Peyer's patch (tissue), 4 donors: ENCODE data around the gene AP2S1. TPM values are rescaled to one million over a fixed set of nuclear protein-coding genes. Genes with fewer than 3 reads are reported as not detected.
"Not testable (repeated sequence)": the region's sequence is repeated elsewhere in the genome, so short reads cannot be mapped to it uniquely, and the experiment has no call there.

Source experiments
- DNase-seq, 3 donors: peaks; one replicate each; pipeline ENCODE4 v3.0.0-alpha.2; 2017 to 2019
- H3K27ac ChIP-seq, 4 donors: fragments of 200-600 bp; sonication (generic); one replicate each; pipeline ENCODE4 v1.5.1; 2016 to 2019
- H3K27me3 ChIP-seq, 2 donors: fragments of 200-600 bp; sonication (generic); one replicate each; pipeline ENCODE4 v1.5.1; 2019
- H3K36me3 ChIP-seq, 3 donors: fragments of 200-600 bp; sonication (generic); one replicate each; pipeline ENCODE4 v1.5.1; 2016 to 2019
- H3K4me1 ChIP-seq, 4 donors: fragments of 200-600 bp; sonication (generic); one replicate each; pipeline ENCODE4 v1.5.1; 2016 to 2019
- H3K4me3 ChIP-seq, 4 donors: fragments of 200-600 bp; sonication (generic); 1 replicate in 3 of 4; 2 replicates in 1 of 4; pipeline ENCODE4 v1.5.1; 2016 to 2019; ENCODE audit warnings: mild to moderate bottlenecking in 1 of 4
- H3K9me3 ChIP-seq, 4 donors: fragments of 200-600 bp; sonication (generic); one replicate each; pipeline ENCODE4 v1.5.1; 2016 to 2019; ENCODE audit warnings: mild to moderate bottlenecking in 1 of 4
- POLR2A ChIP-seq, 2 donors: fragments of 450-650 bp; IDR thresholded peaks; one replicate each; pipeline ENCODE4 v1.5.1; 2017; ENCODE audit warnings: antibody characterized with exemption in 2 of 2, mild to moderate bottlenecking in 2 of 2, moderate library complexity in 2 of 2
- total RNA-seq, 4 donors: library from RNA; depleted of rRNA; stranded (reverse); fragments of >200 nt; gene quantifications; one replicate each; pipeline ENCODE4 v1.1.0, GENCODE V29; 2016
- TF ChIP-seq, protein P1 (sequence below), 6 experiments: fragments of 450-650 bp in 4 of 6; fragments of 200-600 bp in 2 of 6; sonication (generic) in 1 of 6; IDR thresholded peaks; one replicate each; pipeline ENCODE4 v1.5.1; 2017 to 2019; ENCODE audit warnings: antibody characterized with exemption in 6 of 6, mild to moderate bottlenecking in 3 of 6, moderate library complexity in 1 of 6

The AP2S1 gene
- total RNA-seq, 4 donors from 2014 or later, result 56.9 to 83.6 (median 64.5) TPM

DNA sequence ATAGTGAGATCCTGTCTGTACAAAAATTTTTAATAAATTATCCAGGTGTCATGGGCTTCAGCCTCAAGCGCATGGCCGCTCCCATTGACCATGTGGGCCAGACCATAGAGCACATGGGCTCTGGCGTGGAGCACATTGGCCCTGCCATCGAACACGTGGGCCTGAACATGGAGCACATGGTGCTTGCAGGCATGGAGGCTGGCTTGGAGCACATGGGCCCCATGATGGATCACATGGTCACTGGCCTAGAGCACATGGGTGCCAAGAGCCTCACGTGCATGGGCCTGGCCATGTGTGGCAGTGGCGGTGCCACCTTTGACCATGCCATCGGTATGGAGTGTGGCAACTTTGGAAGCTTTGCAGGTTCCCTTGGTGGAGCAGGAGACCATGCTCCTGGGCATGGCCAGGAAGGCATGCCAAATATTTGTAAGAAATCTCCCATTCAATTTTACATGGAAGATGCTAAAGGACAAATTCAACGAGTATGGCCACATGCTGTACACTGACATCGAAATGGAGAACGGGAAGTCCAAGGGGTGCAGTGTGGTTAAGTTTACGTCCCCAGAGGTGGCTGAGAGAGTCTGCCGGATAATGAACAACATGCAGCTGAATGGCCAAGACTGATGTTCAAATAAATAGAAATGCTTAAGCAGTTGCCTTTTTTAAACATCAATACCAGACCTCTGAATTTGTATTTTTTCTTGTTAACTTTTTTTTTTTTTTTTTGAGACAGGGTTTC, 40.9 kb downstream of the AP2S1 start:
- Histone ChIP-seq H3K27ac (no peak overlapping the region), H3K27me3 (no peaks in the 10 kb centered on the region), H3K36me3 (no peaks in the 10 kb centered on the region), H3K4me1 (no peaks in the 10 kb centered on the region), H3K4me3 (no peak overlapping the region), H3K9me3 (no peaks in the 10 kb centered on the region)
- DNase-seq, result peak in 1 of 3 donors; percentile 26
- TF ChIP-seq, protein P1, sequence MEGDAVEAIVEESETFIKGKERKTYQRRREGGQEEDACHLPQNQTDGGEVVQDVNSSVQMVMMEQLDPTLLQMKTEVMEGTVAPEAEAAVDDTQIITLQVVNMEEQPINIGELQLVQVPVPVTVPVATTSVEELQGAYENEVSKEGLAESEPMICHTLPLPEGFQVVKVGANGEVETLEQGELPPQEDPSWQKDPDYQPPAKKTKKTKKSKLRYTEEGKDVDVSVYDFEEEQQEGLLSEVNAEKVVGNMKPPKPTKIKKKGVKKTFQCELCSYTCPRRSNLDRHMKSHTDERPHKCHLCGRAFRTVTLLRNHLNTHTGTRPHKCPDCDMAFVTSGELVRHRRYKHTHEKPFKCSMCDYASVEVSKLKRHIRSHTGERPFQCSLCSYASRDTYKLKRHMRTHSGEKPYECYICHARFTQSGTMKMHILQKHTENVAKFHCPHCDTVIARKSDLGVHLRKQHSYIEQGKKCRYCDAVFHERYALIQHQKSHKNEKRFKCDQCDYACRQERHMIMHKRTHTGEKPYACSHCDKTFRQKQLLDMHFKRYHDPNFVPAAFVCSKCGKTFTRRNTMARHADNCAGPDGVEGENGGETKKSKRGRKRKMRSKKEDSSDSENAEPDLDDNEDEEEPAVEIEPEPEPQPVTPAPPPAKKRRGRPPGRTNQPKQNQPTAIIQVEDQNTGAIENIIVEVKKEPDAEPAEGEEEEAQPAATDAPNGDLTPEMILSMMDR (IDR thresholded peaks at IDR 0.05), result no peak
- TF ChIP-seq POLR2A (IDR thresholded peaks at IDR 0.05), result no peak

DNA sequence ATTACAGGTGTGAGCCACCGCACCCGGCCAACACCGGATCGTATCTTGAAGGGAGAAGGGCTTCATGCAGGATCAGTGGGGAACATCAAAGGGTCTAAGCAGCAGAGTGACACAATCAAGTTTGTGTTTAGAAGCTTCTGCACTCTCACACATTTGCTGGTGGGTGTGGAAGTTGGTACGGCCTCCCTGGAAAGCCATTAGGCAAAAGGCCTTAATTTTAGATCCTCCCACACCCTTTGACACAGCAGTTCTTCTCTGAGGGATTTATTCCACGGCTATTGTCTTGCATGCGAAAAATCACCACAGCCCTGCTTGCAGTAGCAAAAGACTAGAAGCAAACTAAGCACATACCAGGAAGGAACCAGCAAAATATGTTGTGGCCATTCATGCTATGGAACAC, 44.0 kb downstream of the AP2S1 start:
- H3K27me3 ChIP-seq, result no peaks in the 10 kb centered on the region
- H3K4me1 ChIP-seq, result peaks cover 0 to 6% (median 3%) of the 10 kb centered on the region in 4 donors
- no peaks in the 10 kb centered on the region for H3K9me3 ChIP-seq
- H3K36me3 ChIP-seq, result no peaks in the 10 kb centered on the region
- DNase-seq, result no peak
- H3K4me3 ChIP-seq, result no peak overlapping the region
- no peak for TF ChIP-seq POLR2A (IDR thresholded peaks at IDR 0.05)
- TF ChIP-seq, protein P1 (IDR thresholded peaks at IDR 0.05), result no peak
- H3K27ac ChIP-seq, result no peak overlapping the region

DNA sequence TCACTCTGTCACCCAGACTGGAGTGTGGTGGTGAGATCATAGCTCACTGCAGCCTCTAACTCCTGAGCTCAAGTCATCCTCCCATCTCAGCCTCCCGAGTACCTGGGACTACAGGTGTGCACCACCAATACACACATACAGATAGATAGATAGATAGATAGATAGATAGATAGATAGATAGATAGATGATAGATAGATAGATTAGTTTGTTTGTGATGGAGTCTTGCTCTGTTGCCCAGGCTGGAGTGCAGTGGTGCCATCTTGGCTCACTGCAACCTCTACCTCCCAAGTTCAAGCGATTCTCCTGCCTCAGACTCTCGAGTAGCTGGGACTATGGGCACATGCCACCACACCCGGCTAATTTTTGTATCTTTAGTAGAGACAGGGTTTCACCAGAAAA, 46.2 kb downstream of the AP2S1 start:
- not testable (repeated sequence) for H3K9me3 ChIP-seq, H3K4me3 ChIP-seq, H3K4me1 ChIP-seq, H3K36me3 ChIP-seq, H3K27ac ChIP-seq, H3K27me3 ChIP-seq, DNase-seq

DNA sequence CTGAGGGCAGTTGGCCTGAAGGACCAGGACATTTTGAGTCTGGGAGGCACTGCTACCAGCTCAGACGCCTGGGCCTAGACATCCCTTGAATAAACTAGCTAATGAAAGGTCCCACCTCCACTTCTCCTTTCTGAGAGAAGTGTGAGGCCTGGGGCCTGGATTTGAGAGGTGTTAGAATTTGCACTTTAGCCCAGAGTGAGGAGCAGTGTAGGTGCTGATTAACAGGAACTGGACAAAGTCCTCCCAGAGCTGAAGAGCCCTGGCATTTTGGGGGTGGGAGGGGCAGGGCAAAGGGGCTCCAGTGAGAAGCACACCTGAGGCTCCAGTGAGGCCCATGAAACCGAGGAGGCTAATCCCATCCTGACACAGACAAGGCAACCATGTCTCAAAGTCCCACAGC, 47.1 kb downstream of the AP2S1 start:
- peak in 1 of 3 donors; percentile 51 for DNase-seq
- Histone ChIP-seq H3K4me1 (peaks cover 0 to 6% (median 3%) of the 10 kb centered on the region in 4 donors), H3K4me3 (no peak overlapping the region), H3K27ac (peak overlapping the region in 1 of 4 donors; percentile 81), H3K9me3 (no peaks in the 10 kb centered on the region), H3K36me3 (no peaks in the 10 kb centered on the region), H3K27me3 (no peaks in the 10 kb centered on the region)
- TF ChIP-seq, protein P1 (IDR thresholded peaks at IDR 0.05), result no peak
- TF ChIP-seq POLR2A (IDR thresholded peaks at IDR 0.05), result no peak

DNA sequence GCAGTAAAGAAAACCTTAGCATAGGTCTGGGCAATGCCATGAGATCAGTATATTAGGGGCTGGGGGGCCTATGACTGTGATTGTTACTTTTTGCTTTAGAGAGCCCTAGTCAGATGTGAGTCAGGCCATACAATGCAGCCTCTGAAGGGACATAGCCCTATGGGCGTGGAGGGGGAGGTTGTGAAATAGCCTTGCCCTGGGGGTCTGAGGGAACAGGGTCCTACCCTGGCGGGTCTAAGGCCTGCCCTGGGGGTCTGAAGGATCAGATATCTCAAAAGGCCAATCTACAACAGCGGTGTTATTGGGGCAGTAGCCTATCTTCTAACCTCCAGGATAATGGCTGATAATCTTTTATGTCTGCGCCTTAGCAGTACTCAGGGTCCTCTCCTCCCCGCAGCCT, 48.5 kb downstream of the AP2S1 start:
- no peak overlapping the region for H3K27ac ChIP-seq
- H3K36me3 ChIP-seq, result no peaks in the 10 kb centered on the region
- H3K4me1 ChIP-seq, result peaks cover 0 to 6% (median 3%) of the 10 kb centered on the region in 4 donors
- H3K27me3 ChIP-seq, result no peaks in the 10 kb centered on the region
- no peaks in the 10 kb centered on the region for H3K9me3 ChIP-seq
- H3K4me3 ChIP-seq, result no peak overlapping the region
- DNase-seq, result no peak
- TF ChIP-seq, protein P1 (IDR thresholded peaks at IDR 0.05), result no peak
- no peak for TF ChIP-seq POLR2A (IDR thresholded peaks at IDR 0.05)

DNA sequence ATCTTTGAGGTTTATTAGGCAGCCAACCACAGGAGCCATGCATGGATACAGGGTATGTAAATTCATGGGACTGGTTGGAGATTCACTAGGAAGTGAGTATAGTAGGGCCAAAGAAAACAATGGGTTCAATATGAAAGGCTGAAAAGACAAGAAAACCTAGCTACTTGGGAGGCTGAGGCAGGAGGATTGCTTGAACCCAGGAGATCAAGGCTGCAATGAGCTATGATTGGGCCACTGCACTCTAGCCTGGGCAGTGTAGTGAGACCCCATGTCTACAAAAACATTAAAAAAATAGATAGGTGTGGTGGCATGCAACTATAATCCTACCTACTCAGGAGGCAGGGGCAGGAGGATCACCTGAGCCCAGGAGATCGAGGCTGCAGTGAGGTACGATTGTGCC, 51.9 kb downstream of the AP2S1 start:
- peaks cover 0 to 6% (median 2%) of the 10 kb centered on the region in 4 donors for H3K4me1 ChIP-seq
- H3K27me3 ChIP-seq, result no peaks in the 10 kb centered on the region
- H3K9me3 ChIP-seq, result no peaks in the 10 kb centered on the region
- TF ChIP-seq POLR2A (IDR thresholded peaks at IDR 0.05), result no peak
- TF ChIP-seq, protein P1 (IDR thresholded peaks at IDR 0.05), result no peak
- DNase-seq, result no peak
- no peak overlapping the region for H3K27ac ChIP-seq
- H3K4me3 ChIP-seq, result no peak overlapping the region
- H3K36me3 ChIP-seq, result no peaks in the 10 kb centered on the region
